Endometrial microvascular endothelial cells (primary cell): Measurements from ENCODE around the gene PLAGL1. TPM values are rescaled to one million over a fixed set of nuclear protein-coding genes. Genes with fewer than 3 reads are reported as not detected.
"Not testable (repeated sequence)": the region's sequence is repeated elsewhere in the genome, so short reads cannot be mapped to it uniquely, and the experiment has no call there.

Source experiments
- in situ Hi-C: cut with HindIII; loops from 2 replicates; pipeline ENCODE4 v1.10.0; 2017; ENCODE audit warnings: low sequenced_read_pairs, low pct_unique_long_range_greater_than_20kb; ENCODE audit errors: inconsistent ontology term
- total RNA-seq: library from RNA; depleted of rRNA; stranded (reverse); fragments of >200 nt; gene quantifications from one replicate; pipeline ENCODE4 v1.2.3, GENCODE V29; 2015; ENCODE audit errors: inconsistent ontology term

PLAGL1 gene
- total RNA-seq, 1 donor from 2014 or later, result 23.8 TPM

GRCh38 chr6:143950875-143951274 lies 57.2 kb downstream of the PLAGL1 start:
- in situ Hi-C loops, result no loop called here

DNA sequence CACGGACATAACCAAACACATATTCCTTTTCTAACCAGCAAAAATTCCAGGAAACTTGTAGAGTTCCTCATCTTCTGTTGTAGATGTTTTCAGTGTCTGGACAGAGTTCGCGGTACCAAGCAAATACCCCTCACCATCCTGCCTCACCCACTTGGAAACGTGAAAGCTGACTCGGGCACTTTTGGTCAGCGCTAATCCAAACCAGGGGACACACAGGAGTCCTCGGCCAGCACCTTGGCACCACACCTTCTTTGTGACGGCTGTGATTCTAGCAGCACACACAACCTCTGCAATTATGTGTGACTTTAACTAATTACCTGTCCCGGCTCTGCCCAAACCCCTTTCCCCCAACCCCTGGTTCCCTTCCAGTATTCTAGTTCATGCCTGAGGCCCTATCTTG lies 58.1 kb downstream of the PLAGL1 start:
- in situ Hi-C loops, result no loop called here

GRCh38 chr6:143949535-143949934 lies 58.5 kb downstream of the PLAGL1 start:
- in situ Hi-C loops, result no loop called here

DNA sequence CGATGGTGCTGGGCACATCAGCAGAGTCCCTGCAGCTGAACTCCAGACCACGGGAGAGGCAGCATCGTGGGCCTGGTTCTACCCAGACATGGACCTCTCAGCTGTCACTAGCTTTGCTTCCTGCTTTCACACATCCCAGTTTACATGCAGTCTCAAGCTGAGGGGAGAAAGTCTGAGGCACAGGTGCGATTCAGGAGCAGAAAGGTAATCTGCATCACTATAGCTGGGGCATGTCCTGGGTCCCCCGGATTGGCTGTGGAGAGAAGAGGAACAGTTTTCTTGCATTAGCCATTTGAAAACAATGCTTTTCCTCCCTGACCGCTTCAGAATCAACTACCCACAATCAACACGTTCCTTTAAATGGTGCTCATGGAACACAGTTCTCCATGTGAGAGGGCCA lies 59.9 kb downstream of the PLAGL1 start:
- in situ Hi-C loops, result no loop called here

DNA sequence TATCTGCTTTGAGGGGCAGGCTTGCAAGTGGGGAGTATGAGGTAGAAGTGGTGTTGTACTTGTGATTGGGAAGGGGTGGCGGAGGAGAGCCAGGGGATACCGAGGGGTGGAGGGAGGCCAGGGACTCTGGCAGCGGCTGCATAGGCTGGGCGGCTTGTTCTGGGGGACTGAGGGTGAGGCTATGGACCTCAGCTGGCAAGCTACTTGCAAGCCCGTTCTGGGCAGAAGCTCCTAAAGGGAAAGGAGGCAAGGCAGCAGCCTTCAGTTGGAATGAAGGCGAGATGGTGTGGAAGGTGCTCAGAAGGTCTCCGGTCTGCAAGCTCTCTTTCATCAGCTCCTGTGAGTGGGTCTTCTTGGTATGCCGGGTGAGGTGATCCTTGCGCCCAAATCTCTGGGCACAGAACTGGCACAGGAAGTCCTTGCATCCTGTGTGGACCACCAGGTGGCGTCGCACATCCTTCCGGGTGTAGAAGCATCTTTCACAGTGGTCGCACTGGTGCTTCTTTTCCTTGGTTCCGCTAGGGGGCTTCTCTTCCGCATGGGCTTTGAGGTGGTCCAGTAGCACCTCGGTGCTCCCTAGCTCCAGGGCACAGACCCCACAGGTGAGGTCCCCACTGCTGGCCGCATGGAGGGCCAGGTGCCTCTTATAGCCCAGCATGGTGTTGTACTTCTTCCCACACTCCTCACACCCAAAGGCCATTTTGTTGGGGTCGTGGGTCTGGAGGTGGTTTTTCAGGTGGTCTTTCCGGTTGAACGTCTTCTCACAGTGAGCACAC lies 66.0 kb downstream of the PLAGL1 start:
- in situ Hi-C loops, result no loop called here

DNA sequence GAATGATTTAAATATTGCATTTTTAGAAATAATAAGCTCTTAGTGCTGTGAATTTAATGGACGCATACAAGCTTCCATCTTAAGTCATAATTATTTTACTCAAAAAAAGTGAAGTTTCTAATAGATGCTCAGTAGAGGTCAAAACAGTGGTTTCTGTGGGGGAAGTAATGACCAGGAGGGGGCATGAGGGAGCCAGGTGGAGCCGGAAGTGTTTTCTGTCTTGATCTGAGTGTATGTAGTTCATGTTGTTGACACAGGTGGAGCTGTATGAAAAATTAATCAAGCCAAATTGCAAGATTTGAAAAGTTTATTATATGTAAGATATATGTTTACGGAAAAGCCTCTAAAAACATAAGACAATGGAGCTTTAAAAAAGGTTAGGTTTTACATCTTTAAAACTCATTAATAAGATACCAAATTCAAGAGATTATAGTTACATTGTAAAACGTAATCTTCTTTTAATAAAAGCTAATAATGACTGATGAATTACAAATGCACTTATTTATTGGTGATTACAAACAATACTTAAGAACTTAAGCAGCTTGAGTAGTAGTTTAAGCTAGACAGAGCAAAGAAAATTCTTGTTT lies 68.0 kb downstream of the PLAGL1 start:
- in situ Hi-C loops, result no loop called here

- in situ Hi-C loops, result no loop called here
Measured at GRCh38 chr6:143939364-143939763, 68.7 kb downstream of the PLAGL1 start.

- in situ Hi-C loops, result no loop called here
Measured at GRCh38 chr6:143937668-143937970, 70.4 kb downstream of the PLAGL1 start.

DNA sequence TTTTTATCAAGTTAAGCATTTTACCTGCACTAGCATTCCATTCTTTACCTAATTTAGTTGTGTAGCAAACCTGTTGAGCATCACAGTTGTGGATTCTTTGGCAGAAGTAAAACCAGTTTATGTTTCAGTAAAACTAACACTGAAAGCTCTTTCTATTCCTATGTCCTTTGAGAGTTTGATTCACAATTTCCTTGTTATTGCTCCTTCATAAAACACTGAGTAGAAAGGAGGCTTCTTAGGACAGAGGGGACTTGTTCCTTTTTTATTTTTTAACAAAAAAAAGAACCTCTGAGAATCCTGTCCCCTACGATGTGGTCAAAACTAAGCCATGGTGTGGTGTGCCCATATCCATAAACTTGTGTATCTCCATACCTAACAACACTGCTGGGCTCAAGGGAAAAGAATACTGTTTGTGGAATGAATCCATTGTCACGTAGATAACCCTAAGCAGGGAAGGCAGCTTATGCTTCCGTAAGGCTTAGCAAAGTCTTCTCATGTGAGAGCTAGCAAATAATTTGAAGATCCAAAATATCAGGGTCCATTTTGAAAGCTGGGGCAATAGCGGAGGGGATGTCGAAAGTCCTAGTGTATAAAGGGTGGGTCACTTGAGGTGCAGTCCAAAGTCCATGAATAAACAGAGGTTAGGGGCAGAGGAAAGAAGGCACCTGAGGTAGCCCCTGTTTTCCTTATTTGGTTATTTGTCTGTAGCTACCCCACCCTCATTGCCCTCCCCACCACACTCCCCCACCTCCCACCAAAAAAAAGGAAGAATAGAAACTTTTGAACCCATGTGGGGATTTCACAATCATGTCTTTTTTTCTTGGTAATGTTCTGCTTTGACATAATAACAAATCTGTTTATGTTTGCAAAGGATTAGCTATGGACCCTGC lies 71.0 kb downstream of the PLAGL1 start:
- in situ Hi-C loops, result no loop called here

DNA sequence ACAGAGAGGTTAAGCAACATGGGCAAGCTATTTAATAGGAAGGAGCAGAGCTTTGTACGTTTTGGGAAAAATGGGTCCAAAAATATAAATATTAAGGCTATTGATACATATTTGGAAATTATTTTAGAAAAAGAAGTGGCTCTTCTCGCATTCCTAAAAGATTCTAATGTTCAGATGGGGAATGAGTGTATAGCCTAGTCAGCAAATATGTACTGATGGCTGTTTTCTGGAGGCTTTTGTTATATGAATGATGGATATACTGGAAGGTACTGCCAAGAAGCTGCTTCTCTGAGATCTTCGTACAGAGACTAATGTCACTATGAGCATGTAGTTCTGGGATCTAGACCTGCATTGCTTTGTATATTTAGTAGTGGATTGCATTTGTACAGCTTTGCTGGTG lies 71.7 kb downstream of the PLAGL1 start:
- in situ Hi-C loops, result no loop called here

DNA sequence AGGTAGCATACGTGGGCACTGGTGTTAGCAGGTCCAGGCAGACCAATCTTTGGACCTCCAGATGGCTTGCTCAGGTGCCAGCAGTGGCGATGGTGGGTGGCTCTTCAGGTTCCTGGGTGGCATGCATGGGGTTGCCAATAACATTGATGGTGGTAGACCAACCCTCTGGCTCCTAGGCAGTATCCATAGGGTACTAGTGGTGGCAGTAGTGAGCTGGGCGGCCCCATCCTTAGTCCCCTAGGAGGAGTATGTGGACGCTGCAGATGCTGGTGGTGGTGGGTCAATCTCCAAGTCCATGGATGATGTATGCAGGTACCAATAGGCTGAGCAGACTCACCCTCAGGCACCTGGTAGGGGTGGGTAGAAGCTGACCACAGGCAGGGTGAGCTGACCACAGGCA lies 73.2 kb downstream of the PLAGL1 start:
- in situ Hi-C loops, result no loop called here

GRCh38 chr6:143934331-143934730 lies 73.7 kb downstream of the PLAGL1 start:
- in situ Hi-C loops, result no loop called here

DNA sequence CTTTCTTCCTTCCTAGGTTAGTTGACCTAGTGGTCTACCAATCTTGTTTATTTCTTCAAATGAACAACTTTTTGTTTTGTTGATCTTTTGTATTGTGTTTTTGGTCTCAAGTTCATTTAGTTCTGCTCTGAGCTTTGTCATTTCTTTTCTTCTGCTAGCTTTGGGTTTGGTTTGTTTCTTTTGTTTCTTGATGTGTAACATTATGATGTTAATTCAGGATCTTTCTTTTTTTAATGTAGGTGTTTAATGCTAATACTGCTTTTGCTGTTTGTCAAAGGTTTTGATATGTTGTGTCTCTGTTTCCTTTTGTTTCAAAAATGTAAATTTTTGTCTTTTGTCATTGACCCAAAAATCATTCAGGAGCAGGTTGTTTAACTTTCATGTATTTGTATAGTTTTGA lies 78.1 kb downstream of the PLAGL1 start:
- in situ Hi-C loops, result no loop called here

DNA sequence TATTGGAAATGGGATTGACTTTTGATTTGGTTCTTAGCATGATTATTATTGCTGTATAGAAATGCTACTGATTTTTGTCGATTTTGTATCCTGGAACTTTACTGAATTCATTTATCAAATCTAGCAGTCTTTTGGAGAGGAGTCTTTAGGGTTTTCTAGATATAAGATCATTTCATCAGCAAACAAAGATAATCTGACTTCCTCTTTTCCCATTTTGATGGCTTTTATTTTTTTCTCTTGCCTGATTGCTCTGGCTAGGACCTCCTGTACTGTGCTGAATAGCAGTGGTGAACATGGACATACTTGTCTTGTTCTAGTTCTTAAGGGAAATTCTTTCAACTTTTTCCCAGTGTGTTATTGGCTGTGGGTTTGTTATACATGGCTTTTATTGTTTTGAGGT lies 79.2 kb downstream of the PLAGL1 start:
- in situ Hi-C loops, result no loop called here

GRCh38 chr6:143917026-143917425 lies 91.0 kb downstream of the PLAGL1 start:
- in situ Hi-C loops, result not testable (repeated sequence)

DNA sequence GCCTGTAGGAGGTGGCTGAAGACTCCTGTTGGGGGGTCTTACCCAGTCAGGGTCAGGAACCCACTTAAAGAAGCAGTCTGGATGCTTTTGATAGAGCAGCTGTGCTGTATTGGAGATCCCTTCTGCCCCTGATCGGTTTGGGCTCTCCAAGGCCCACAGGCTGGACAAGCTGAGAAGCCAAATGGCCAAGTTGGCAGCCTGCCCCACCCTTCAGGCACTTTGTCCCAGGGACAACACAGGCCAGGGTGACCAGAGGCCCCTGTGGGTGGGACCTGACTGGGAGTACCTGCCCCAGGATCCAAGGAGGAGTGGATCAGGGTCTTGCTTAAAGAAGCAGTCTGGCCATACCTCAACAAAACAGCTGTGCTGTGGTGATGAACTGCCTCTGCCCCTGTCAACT lies 95.4 kb downstream of the PLAGL1 start:
- in situ Hi-C loops, result no loop called here

DNA sequence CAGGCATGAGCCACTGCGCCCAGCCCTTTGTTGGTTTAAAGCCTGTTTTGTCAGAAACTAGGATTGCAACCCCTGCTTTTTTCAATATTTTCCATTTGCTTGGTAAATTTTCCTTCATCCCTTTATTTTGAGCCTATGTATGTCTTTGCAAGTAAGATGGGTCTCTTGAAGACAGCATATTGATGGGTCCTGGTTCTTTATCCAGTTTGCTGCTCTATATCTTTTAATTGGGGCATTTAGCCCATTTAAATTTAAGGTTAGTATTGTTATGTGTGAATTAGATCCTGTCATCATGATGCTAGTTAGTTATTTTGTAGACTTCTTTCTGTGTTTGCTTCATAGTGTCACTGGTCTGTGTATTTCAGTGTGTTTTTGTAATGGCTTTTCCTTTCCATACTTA lies 97.0 kb downstream of the PLAGL1 start:
- in situ Hi-C loops, result no loop called here

- in situ Hi-C loops, result no loop called here
Measured at GRCh38 chr6:143902827-143903226, 105.2 kb downstream of the PLAGL1 start.

DNA sequence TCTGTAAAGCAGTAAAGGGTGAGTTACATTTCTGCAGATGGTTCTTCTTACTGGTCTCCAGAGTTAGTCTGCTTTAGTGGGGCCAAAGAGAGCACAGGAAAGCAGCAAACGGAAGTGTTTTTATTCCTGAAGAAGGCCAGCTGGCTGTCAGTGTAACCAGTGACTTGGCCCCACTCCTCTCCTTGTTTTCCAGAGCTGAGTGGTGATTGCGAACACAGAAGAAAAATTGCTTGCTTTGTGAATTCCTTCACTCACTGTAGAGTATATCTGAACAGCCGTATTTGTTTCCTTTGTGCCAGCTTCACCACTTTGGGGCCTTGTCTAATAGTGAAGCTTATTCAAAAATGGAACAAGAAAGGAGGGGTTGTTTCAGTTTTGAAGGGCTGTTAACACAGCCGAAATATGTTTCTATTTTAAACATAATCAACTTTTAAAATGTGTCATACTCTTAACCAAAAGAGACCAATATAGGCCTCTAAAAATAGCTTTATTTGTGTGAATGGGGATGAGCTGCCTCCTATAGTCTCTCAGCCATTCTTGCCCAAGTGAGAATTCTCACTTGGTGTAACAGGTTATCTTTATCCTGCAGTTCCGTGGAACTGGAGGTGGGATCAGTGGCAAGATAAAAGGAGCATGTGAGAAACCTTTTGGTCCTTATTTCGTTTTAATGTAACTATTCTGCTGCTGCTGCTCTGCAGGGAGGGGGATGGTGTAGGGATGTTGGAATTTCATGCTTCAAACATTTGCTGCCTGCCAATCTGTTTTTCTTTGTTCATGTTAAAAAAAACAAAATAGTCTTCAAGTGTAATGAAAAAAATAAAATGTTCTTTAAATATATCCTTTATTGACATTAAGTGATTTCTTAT lies 105.9 kb downstream of the PLAGL1 start:
- in situ Hi-C loops, result no loop called here
